Measurements from ENCODE around the gene COL28A1.

Gene COL28A1

GRCh38 chr7:7577888-7578287 is 42.2 kb upstream of the COL28A1 start:
- no peak overlapping the region for H3K4me3 ChIP-seq (ENCODE audit: low read length)

DNA sequence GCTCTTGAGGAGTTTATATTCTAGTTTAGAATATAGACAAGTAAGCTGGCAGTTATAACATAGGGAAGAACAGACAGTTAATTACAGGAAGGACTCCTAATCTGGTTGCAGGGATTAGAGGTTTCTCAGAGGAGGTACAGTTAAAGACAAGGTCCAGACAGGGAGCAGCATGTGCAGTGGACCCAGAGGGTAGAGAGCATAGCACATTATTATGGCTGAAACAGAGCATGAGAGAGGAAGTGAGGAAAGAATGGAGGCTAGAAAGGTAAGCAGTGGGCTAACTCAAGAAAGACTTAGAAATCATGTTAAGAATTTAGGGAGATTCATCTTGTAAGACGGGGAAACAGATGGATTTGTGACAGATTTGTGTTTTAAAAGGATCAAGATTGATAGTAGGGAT is 40.7 kb upstream of the COL28A1 start:
- peaks cover 22% of the 10 kb centered on the region for H3K4me1 ChIP-seq (ENCODE audit: control insufficient read depth, low read length)
- H3K79me2 ChIP-seq (ENCODE audit: control insufficient read depth, low read length) = peaks cover 51% of the 10 kb centered on the region
- no peak overlapping the region for H3K27ac ChIP-seq (ENCODE audit: low read depth, low read length)
- H3F3A ChIP-seq (ENCODE audit: control insufficient read depth, insufficient read depth) = no peaks in the 10 kb centered on the region
- no peak for TF ChIP-seq EZH2phosphoT487 (IDR thresholded peaks at IDR 0.05; ENCODE audit: borderline replicate concordance, low read length)
- TF ChIP-seq, protein P1, sequence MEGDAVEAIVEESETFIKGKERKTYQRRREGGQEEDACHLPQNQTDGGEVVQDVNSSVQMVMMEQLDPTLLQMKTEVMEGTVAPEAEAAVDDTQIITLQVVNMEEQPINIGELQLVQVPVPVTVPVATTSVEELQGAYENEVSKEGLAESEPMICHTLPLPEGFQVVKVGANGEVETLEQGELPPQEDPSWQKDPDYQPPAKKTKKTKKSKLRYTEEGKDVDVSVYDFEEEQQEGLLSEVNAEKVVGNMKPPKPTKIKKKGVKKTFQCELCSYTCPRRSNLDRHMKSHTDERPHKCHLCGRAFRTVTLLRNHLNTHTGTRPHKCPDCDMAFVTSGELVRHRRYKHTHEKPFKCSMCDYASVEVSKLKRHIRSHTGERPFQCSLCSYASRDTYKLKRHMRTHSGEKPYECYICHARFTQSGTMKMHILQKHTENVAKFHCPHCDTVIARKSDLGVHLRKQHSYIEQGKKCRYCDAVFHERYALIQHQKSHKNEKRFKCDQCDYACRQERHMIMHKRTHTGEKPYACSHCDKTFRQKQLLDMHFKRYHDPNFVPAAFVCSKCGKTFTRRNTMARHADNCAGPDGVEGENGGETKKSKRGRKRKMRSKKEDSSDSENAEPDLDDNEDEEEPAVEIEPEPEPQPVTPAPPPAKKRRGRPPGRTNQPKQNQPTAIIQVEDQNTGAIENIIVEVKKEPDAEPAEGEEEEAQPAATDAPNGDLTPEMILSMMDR (IDR thresholded peaks at IDR 0.05; ENCODE audit: low read depth, low read length, poor library complexity, severe bottlenecking) = no peak
- H3K4me2 ChIP-seq (ENCODE audit: low read length) = no peak overlapping the region
- peaks cover 47% of the 10 kb centered on the region for H3K36me3 ChIP-seq (ENCODE audit: control insufficient read depth, low read length)
- H3K9me3 ChIP-seq (ENCODE audit: control insufficient read depth, insufficient read depth, low read length) = no peaks in the 10 kb centered on the region
- no peaks in the 10 kb centered on the region for H3K9me2 ChIP-seq (replicated peaks; ENCODE audit: control insufficient read depth, low read length)
- H3K4me3 ChIP-seq (ENCODE audit: low read length) = no peak overlapping the region
- no peaks in the 10 kb centered on the region for H3K27me3 ChIP-seq (ENCODE audit: control insufficient read depth, low read length)
- peaks cover 5% of the 10 kb centered on the region; the same call in 1 of the 2 replicates for H4K20me1 ChIP-seq (ENCODE audit: control insufficient read depth, insufficient read depth, low read depth, low read length)

More at GRCh38 chr7:7577888-7578287, 42.2 kb upstream of the COL28A1 start:
- H3K4me2 ChIP-seq (ENCODE audit: low read length) = no peak overlapping the region; the same call in 1 of the 2 replicates
- no peaks in the 10 kb centered on the region for H3K27me3 ChIP-seq (ENCODE audit: control insufficient read depth, low read length)
- peaks cover 37% of the 10 kb centered on the region for H3K79me2 ChIP-seq (ENCODE audit: control insufficient read depth, low read length)
- H3K9me3 ChIP-seq (ENCODE audit: control insufficient read depth, insufficient read depth, low read length) = no peaks in the 10 kb centered on the region
- H3F3A ChIP-seq (ENCODE audit: control insufficient read depth, insufficient read depth) = no peaks in the 10 kb centered on the region
- peaks cover 42% of the 10 kb centered on the region for H3K36me3 ChIP-seq (ENCODE audit: control insufficient read depth, low read length)
- peaks cover 22% of the 10 kb centered on the region for H3K4me1 ChIP-seq (ENCODE audit: control insufficient read depth, low read length)
- TF ChIP-seq EZH2phosphoT487 (IDR thresholded peaks at IDR 0.05; ENCODE audit: borderline replicate concordance, low read length) = no peak
- TF ChIP-seq, protein P1 (IDR thresholded peaks at IDR 0.05; ENCODE audit: low read depth, low read length, poor library complexity, severe bottlenecking) = no peak
- peaks cover 5% of the 10 kb centered on the region; the same call in 1 of the 2 replicates for H4K20me1 ChIP-seq (ENCODE audit: control insufficient read depth, insufficient read depth, low read depth, low read length)
- H3K27ac ChIP-seq (ENCODE audit: low read depth, low read length) = no peak overlapping the region
- no peaks in the 10 kb centered on the region for H3K9me2 ChIP-seq (replicated peaks; ENCODE audit: control insufficient read depth, low read length)

DNA sequence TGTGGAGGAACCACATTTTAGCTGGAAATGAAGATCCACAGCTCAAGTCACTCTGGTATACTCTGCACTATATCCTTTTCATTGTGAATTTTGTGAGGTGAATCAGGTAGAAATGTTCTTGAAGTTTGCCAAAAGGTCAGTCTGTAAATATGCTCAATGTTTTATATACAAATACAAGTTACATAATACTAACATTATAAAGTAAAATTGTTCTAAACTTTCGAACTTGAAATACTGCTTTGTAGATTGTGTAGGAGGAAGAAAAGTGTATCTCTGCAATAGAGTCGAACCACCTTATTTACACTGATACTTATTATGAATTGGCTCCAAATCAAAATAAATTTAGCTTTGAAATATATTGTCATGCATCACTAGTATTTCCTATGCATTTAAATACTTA is 38.0 kb upstream of the COL28A1 start:
- H3F3A ChIP-seq (ENCODE audit: control insufficient read depth, insufficient read depth) = peaks cover 6% of the 10 kb centered on the region
- no peak for TF ChIP-seq EZH2phosphoT487 (IDR thresholded peaks at IDR 0.05; ENCODE audit: borderline replicate concordance, low read length)
- TF ChIP-seq, protein P1 (IDR thresholded peaks at IDR 0.05; ENCODE audit: low read depth, low read length, poor library complexity, severe bottlenecking) = no peak
- no peak overlapping the region for H3K4me2 ChIP-seq (ENCODE audit: low read length)
- H3K9me2 ChIP-seq (replicated peaks; ENCODE audit: control insufficient read depth, low read length) = no peaks in the 10 kb centered on the region
- H3K4me3 ChIP-seq (ENCODE audit: low read length) = no peak overlapping the region
- no peaks in the 10 kb centered on the region for H3K9me3 ChIP-seq (ENCODE audit: control insufficient read depth, insufficient read depth, low read length)
- peaks cover 44% of the 10 kb centered on the region for H3K4me1 ChIP-seq (ENCODE audit: control insufficient read depth, low read length)
- peaks cover 71% of the 10 kb centered on the region for H3K79me2 ChIP-seq (ENCODE audit: control insufficient read depth, low read length)
- peaks cover 61% of the 10 kb centered on the region for H3K36me3 ChIP-seq (ENCODE audit: control insufficient read depth, low read length)
- H3K27me3 ChIP-seq (ENCODE audit: control insufficient read depth, low read length) = no peaks in the 10 kb centered on the region
- no peak overlapping the region for H3K27ac ChIP-seq (ENCODE audit: low read depth, low read length)
- peaks cover 11% of the 10 kb centered on the region for H4K20me1 ChIP-seq (ENCODE audit: control insufficient read depth, insufficient read depth, low read depth, low read length)

Measured in DOHH2 (cell line).